ENCODE results near the gene IGFL3. TPM values are rescaled to one million over a fixed set of nuclear protein-coding genes. Genes with fewer than 3 reads are reported as not detected.
"Not testable (repeated sequence)": the region's sequence is repeated elsewhere in the genome, so short reads cannot be mapped to it uniquely, and the experiment has no call there.

IGFL3 gene
- polyA plus RNA-seq, 1 donor from 2014 or later = not detected

DNA sequence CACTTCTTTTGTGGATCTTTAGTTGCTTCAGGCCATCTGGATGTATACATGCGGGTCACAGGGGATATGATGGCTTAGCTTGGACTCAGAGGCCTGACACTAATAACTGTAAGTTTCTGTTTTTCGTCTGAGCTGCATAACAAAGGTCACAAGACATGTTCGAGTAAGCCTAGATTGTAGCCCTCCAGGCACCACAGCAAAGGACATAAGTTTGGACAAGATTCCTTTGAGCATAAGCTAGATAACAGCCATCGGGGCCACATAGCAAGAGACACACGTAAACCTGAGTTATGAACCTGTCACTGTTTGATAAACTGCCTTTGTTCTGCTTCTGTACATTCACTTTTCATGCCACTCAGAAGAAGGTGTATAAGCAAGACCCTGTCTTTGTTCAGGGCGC, 14.6 kb downstream of the IGFL3 start:
- Histone ChIP-seq H2AFZ (ENCODE audit: low read depth, low read length) (no peak overlapping the region), H3K36me3 (ENCODE audit: insufficient read depth, low read length) (no peaks in the 10 kb centered on the region), H3F3A (ENCODE audit: insufficient read depth, low read length, poor library complexity, severe bottlenecking) (no peaks in the 10 kb centered on the region), H4K20me1 (ENCODE audit: insufficient read depth) (no peaks in the 10 kb centered on the region), H3K79me2 (replicated peaks; ENCODE audit: insufficient read depth, low read length) (no peaks in the 10 kb centered on the region), H3K9me3 (ENCODE audit: low read length) (no peaks in the 10 kb centered on the region), H3K9ac (ENCODE audit: low read length) (no peak overlapping the region), H3K27me3 (ENCODE audit: insufficient read depth, low read depth, low read length) (no peaks in the 10 kb centered on the region), H3K4me2 (ENCODE audit: low read length) (no peak overlapping the region), H3K9me2 (ENCODE audit: insufficient read depth, low read length) (no peaks in the 10 kb centered on the region), H3K4me3 (ENCODE audit: low read length) (no peak overlapping the region), H3K27ac (ENCODE audit: low read length) (no peak overlapping the region)
- TF ChIP-seq MXI1 (conservative IDR thresholded peaks at IDR 0.05; ENCODE audit: poor library complexity, severe bottlenecking) (no peak), TAF1 (IDR thresholded peaks at IDR 0.05; ENCODE audit: low read depth) (no peak), RAD21 (conservative IDR thresholded peaks at IDR 0.05) (no peak), EZH2 (IDR thresholded peaks at IDR 0.05; ENCODE audit: borderline replicate concordance, insufficient read depth, low read length, poor library complexity, severe bottlenecking) (no peak), REST (IDR thresholded peaks at IDR 0.05; ENCODE audit: borderline replicate concordance) (no peak), POLR2AphosphoS5 (IDR thresholded peaks at IDR 0.05) (no peak), SMC3 (conservative IDR thresholded peaks at IDR 0.05; ENCODE audit: poor library complexity) (no peak), EP300 (conservative IDR thresholded peaks at IDR 0.05; ENCODE audit: poor library complexity, severe bottlenecking) (no peak)
- TF ChIP-seq, protein P1, sequence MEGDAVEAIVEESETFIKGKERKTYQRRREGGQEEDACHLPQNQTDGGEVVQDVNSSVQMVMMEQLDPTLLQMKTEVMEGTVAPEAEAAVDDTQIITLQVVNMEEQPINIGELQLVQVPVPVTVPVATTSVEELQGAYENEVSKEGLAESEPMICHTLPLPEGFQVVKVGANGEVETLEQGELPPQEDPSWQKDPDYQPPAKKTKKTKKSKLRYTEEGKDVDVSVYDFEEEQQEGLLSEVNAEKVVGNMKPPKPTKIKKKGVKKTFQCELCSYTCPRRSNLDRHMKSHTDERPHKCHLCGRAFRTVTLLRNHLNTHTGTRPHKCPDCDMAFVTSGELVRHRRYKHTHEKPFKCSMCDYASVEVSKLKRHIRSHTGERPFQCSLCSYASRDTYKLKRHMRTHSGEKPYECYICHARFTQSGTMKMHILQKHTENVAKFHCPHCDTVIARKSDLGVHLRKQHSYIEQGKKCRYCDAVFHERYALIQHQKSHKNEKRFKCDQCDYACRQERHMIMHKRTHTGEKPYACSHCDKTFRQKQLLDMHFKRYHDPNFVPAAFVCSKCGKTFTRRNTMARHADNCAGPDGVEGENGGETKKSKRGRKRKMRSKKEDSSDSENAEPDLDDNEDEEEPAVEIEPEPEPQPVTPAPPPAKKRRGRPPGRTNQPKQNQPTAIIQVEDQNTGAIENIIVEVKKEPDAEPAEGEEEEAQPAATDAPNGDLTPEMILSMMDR (IDR thresholded peaks at IDR 0.05; ENCODE audit: poor library complexity, severe bottlenecking) = no peak

GRCh38 chr19:46107371-46107770, 17.1 kb downstream of the IGFL3 start:
- Histone ChIP-seq H3F3A (ENCODE audit: insufficient read depth, low read length, poor library complexity, severe bottlenecking) (no peaks in the 10 kb centered on the region), H3K4me3 (ENCODE audit: low read length) (no peak overlapping the region), H3K9me2 (ENCODE audit: insufficient read depth, low read length) (no peaks in the 10 kb centered on the region), H3K27ac (ENCODE audit: low read length) (no peak overlapping the region), H3K36me3 (ENCODE audit: insufficient read depth, low read length) (no peaks in the 10 kb centered on the region), H2AFZ (ENCODE audit: low read depth, low read length) (no peak overlapping the region), H3K9me3 (ENCODE audit: low read length) (no peaks in the 10 kb centered on the region), H3K9ac (ENCODE audit: low read length) (no peak overlapping the region), H3K27me3 (ENCODE audit: insufficient read depth, low read depth, low read length) (no peaks in the 10 kb centered on the region), H3K79me2 (replicated peaks; ENCODE audit: insufficient read depth, low read length) (no peaks in the 10 kb centered on the region), H4K20me1 (ENCODE audit: insufficient read depth) (no peaks in the 10 kb centered on the region), H3K4me2 (ENCODE audit: low read length) (no peak overlapping the region)
- TF ChIP-seq RAD21 (conservative IDR thresholded peaks at IDR 0.05) (no peak), TAF1 (IDR thresholded peaks at IDR 0.05; ENCODE audit: low read depth) (no peak), EP300 (conservative IDR thresholded peaks at IDR 0.05; ENCODE audit: poor library complexity, severe bottlenecking) (no peak), SMC3 (conservative IDR thresholded peaks at IDR 0.05; ENCODE audit: poor library complexity) (no peak), REST (IDR thresholded peaks at IDR 0.05; ENCODE audit: borderline replicate concordance) (no peak), EZH2 (IDR thresholded peaks at IDR 0.05; ENCODE audit: borderline replicate concordance, insufficient read depth, low read length, poor library complexity, severe bottlenecking) (no peak), MXI1 (conservative IDR thresholded peaks at IDR 0.05; ENCODE audit: poor library complexity, severe bottlenecking) (no peak), POLR2AphosphoS5 (IDR thresholded peaks at IDR 0.05) (no peak)
- TF ChIP-seq, protein P1 (IDR thresholded peaks at IDR 0.05; ENCODE audit: poor library complexity, severe bottlenecking) = no peak

DNA sequence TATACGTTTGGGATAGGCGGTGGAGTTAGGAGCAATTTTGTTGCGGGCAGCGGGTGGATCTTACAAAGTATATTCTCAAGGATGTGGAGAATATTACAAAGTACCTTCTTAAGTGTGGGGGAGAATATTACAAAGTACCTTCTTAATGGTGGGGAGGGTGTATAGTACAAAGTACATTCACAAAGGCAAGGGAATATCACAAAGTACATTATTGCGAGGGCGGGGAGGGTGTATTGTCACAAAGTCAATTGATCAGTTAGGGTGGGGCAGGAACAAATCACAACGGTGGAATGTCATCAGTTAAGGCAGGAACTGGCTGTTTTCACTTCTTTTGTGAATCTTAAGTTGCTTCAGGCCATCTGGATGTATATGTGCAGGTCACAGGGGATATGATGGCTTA, 22.2 kb downstream of the IGFL3 start:
- not testable (repeated sequence) for H3K9me3 ChIP-seq (ENCODE audit: low read length); H4K20me1 ChIP-seq (ENCODE audit: insufficient read depth); H3K27ac ChIP-seq (ENCODE audit: low read length); H3K4me2 ChIP-seq (ENCODE audit: low read length); H3K27me3 ChIP-seq (ENCODE audit: insufficient read depth, low read depth, low read length); H3K9ac ChIP-seq (ENCODE audit: low read length); H3K9me2 ChIP-seq (ENCODE audit: insufficient read depth, low read length); H3K79me2 ChIP-seq (replicated peaks; ENCODE audit: insufficient read depth, low read length); H3K4me3 ChIP-seq (ENCODE audit: low read length); H2AFZ ChIP-seq (ENCODE audit: low read depth, low read length); H3K36me3 ChIP-seq (ENCODE audit: insufficient read depth, low read length); H3F3A ChIP-seq (ENCODE audit: insufficient read depth, low read length, poor library complexity, severe bottlenecking)
